IMR-90 (cell line): ENCODE data around the gene ADGRG1.

Experiments used
- BHLHE40 ChIP-seq: fragments of 150-350 bp; IDR thresholded peaks from 2 replicates; pipeline ENCODE4 v1.6.1; 2016; ENCODE audit warnings: mild to moderate bottlenecking, low read depth, low read length
- MXI1 ChIP-seq: IDR thresholded peaks from 2 replicates; pipeline ENCODE4 v1.6.1; 2012; ENCODE audit warnings: low read depth, mild to moderate bottlenecking, low read length, moderate library complexity, borderline replicate concordance
- POLR2A ChIP-seq: IDR thresholded peaks from 2 replicates; pipeline ENCODE4 v1.6.1; 2012; ENCODE audit warnings: mild to moderate bottlenecking, low read depth, low read length
- RAD21 ChIP-seq: IDR thresholded peaks from 2 replicates; pipeline ENCODE4 v1.6.1; 2012; ENCODE audit warnings: low read length, improper control_type of control experiment
- RCOR1 ChIP-seq: IDR thresholded peaks from 2 replicates; pipeline ENCODE4 v1.6.1; 2012; ENCODE audit warnings: mild to moderate bottlenecking, low read length, improper control_type of control experiment; ENCODE audit not compliant: insufficient replicate concordance
- SMC3 ChIP-seq: fragments of 150-350 bp; IDR thresholded peaks from 2 replicates; pipeline ENCODE4 v1.6.1; 2016; ENCODE audit warnings: low read depth, mild to moderate bottlenecking, antibody characterized with exemption, low read length, moderate library complexity
- TF ChIP-seq, protein P1 (sequence below): conservative IDR thresholded peaks from 2 replicates; pipeline ENCODE4 v1.5.1; 2012; ENCODE audit warnings: mild to moderate bottlenecking, low read depth, low read length, improper control_type of control experiment

DNA sequence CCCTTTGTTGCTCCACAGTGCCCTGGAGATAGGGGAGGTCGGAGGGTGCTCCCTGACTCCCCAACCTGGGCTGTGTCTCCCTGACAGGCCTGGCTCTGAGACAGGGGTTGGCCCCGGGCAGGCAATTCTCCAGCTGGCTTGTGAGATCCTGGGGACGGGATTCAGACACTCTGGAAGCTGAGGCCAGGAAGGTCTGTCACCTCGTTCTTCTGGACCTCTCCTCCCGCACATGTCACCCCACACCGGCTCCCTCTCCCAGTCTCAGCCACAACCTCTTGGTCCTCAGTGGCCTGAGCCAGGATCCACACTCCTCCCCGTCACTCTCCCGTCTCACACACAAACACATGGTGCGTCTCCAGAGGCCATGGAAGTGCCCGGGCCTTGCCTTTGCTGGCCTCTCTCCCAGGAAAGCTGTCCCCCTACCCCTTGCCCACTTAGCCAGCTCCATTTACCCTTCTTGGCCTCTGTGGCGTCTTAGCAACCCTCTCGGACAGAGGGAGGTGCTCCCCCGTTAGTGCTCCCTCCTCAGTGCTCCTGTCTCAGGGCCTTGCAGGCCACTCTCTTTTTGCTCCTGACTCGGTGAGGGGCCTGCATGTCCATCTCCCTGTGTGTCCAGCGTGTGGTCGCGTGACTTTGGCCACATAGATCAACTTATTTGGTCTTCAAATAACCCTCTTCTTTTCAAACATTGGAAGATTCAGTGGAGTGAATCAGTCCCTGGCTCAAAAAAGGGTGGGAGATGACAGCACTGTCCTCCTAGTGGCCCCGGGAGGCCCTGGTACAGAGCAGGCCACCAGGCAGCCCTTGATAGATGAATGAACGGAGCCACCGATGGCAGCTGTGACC, 40.4 kb downstream of the ADGRG1 start:
- TF ChIP-seq, protein P1, sequence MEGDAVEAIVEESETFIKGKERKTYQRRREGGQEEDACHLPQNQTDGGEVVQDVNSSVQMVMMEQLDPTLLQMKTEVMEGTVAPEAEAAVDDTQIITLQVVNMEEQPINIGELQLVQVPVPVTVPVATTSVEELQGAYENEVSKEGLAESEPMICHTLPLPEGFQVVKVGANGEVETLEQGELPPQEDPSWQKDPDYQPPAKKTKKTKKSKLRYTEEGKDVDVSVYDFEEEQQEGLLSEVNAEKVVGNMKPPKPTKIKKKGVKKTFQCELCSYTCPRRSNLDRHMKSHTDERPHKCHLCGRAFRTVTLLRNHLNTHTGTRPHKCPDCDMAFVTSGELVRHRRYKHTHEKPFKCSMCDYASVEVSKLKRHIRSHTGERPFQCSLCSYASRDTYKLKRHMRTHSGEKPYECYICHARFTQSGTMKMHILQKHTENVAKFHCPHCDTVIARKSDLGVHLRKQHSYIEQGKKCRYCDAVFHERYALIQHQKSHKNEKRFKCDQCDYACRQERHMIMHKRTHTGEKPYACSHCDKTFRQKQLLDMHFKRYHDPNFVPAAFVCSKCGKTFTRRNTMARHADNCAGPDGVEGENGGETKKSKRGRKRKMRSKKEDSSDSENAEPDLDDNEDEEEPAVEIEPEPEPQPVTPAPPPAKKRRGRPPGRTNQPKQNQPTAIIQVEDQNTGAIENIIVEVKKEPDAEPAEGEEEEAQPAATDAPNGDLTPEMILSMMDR: no peak
- no peak for TF ChIP-seq POLR2A
- TF ChIP-seq RCOR1: no peak
- no peak for TF ChIP-seq MXI1
- TF ChIP-seq SMC3: no peak
- no peak for TF ChIP-seq RAD21
- no peak for TF ChIP-seq BHLHE40
